Activated CD4-positive, alpha-beta T cell treated with anti-CD3 and anti-CD28 coated beads, Interleukin-2, amount 10 ng/mL, durations not matched to agents 7 days and 5 days (primary cell): Measurements from ENCODE around the gene NCKAP5. TPM values are rescaled to one million over a fixed set of nuclear protein-coding genes. Genes with fewer than 3 reads are reported as not detected.

ENCODE experiments used
- CTCF ChIA-PET: fragments of 350-600 bp; sonication (Branson Sonifier 250); formaldehyde crosslinking; loops from one replicate; lab custom pipeline; 2021; ENCODE audit warnings: antibody characterized with exemption; lab: Charles Lee
- POLR2A ChIA-PET: fragments of 350-600 bp; sonication (Branson Sonifier 250); formaldehyde crosslinking; loops from one replicate; lab custom pipeline; 2021; ENCODE audit warnings: antibody characterized with exemption; lab: Charles Lee
- DNase-seq: peaks from one replicate; pipeline ENCODE4 v3.0.0-alpha.2; 2020
- H3K27ac Mint-ChIP-seq: one replicate; pipeline ENCODE4 v1.8.0; 2021; ENCODE audit warnings: mild to moderate bottlenecking, moderate library complexity, mixed read lengths
- H3K27me3 Mint-ChIP-seq: one replicate; pipeline ENCODE4 v1.8.0; 2021; ENCODE audit warnings: mixed read lengths
- H3K36me3 Mint-ChIP-seq: one replicate; pipeline ENCODE4 v1.8.0; 2021; ENCODE audit warnings: low read depth, mixed read lengths
- H3K4me1 Mint-ChIP-seq: one replicate; pipeline ENCODE4 v1.8.0; 2021; ENCODE audit warnings: mixed read lengths
- H3K4me3 Mint-ChIP-seq: one replicate; pipeline ENCODE4 v1.8.0; 2021; ENCODE audit warnings: mild to moderate bottlenecking, moderate library complexity, mixed read lengths
- H3K9me3 Mint-ChIP-seq: one replicate; pipeline ENCODE4 v1.8.0; 2021; ENCODE audit warnings: mixed read lengths
- total RNA-seq, 2 experiments: library from RNA; stranded (reverse); gene quantifications; one replicate each; pipeline ENCODE4 v1.2.3, GENCODE V29; 2021

The NCKAP5 gene
- total RNA-seq = not detected

DNA sequence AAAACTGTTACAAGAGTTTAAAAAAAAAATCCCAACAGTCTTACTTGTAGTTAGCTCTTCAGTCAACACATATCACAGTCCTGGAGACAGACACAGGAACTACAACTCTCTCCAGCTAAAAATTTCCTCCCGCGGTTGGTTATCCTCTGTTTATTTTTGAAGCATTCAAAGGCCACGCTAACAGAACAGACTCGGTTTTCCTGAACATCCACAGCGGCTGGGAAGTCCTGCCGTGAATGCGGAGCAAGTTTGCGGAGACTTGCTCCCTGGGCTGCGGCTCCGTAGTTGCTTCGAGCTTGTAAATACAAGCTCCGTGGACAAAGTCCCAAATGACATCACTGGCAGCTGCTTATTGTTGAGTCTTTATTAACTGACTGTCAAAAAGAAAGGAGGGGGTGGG, at the start of gene NCKAP5:
NCKAP5 (minus strand) TSS at position 292 of the 400 bp plus-strand sequence. CDS start 50,937 bp downstream, outside the sequence.
- Mint-ChIP-seq H3K4me1 (no peaks in the 10 kb centered on the region), H3K27ac (no peak within 1 kb of the TSS), H3K4me3 (no peak within 1 kb of the TSS), H3K27me3 (peaks cover 24% of the 10 kb centered on the region), H3K9me3 (no peaks in the 10 kb centered on the region), H3K36me3 (no peaks in the 10 kb centered on the region)
- DNase-seq = no peak
- ChIA-PET POLR2A (no interaction called here), CTCF (no interaction called here)

DNA sequence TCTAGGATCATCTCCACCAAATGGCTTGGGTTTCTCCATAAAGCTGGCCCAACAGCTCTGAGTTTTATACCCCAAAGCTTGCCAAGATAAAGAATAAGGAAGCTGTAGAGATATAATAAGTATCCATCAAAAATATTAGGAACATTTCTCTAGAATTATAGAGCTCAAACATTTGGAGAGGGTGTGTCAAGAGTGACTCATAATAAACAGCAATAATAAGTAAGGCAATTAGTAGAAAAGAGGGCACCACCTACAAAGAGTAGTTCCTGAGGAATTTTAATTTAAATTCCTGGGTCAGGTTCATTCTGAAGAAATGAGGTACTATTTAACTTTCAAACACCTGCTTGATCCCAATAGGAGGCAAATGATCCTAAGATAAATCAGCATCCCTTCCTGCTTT, 41.4 kb upstream of the NCKAP5 start:
- no peak overlapping the region for H3K4me3 Mint-ChIP-seq
- no peaks in the 10 kb centered on the region for H3K9me3 Mint-ChIP-seq
- no peaks in the 10 kb centered on the region for H3K4me1 Mint-ChIP-seq
- no peak for DNase-seq
- no peaks in the 10 kb centered on the region for H3K27me3 Mint-ChIP-seq
- ChIA-PET POLR2A (no interaction called here), CTCF (no interaction called here)
- H3K27ac Mint-ChIP-seq = no peak overlapping the region
- H3K36me3 Mint-ChIP-seq = no peaks in the 10 kb centered on the region

DNA sequence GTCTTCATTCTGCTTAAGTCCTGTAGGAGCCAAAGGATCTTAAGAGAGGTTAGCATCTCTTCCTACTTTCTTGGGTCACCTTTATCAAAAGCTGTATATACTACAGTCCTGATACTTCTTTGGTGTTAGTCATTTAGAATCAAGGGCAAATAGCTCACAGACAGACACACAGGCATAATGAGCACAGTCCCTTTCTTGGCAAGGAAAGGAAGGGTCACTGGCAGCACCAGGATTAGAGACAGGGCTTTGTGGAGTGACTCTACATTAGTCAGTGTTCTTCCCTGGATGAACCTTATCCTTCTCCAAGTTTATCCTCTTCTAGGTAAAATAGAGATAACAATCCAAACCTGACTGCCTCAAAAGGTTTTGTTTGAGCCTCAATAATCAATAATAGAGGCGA, 40.0 kb upstream of the NCKAP5 start:
- no peaks in the 10 kb centered on the region for H3K9me3 Mint-ChIP-seq
- no peak overlapping the region for H3K4me3 Mint-ChIP-seq
- H3K4me1 Mint-ChIP-seq = no peaks in the 10 kb centered on the region
- no peaks in the 10 kb centered on the region for H3K36me3 Mint-ChIP-seq
- no peak overlapping the region for H3K27ac Mint-ChIP-seq
- ChIA-PET CTCF (no interaction called here), POLR2A (no interaction called here)
- DNase-seq = no peak
- no peaks in the 10 kb centered on the region for H3K27me3 Mint-ChIP-seq

DNA sequence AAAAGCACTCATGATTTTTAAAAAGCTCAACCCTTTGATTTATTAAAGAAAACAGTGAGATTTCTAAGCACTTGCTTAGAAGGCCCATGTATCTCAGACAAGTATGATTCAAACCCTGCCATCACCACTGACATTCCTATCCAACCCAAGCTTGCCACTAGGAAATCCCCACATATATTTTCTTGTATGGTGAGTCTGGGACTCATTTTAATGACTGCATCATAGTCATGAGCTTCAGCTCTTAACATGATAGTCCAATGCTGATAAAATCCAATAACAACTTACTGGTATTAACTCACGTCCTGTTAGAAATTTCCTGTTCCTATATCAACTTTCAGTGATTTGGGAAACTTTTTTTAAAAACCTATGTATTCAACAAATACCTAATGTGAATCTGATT, 39.4 kb upstream of the NCKAP5 start:
- POLR2A ChIA-PET = no interaction called here
- Mint-ChIP-seq H3K9me3 (no peaks in the 10 kb centered on the region), H3K4me1 (no peaks in the 10 kb centered on the region), H3K27me3 (no peaks in the 10 kb centered on the region), H3K4me3 (no peak overlapping the region), H3K27ac (no peak overlapping the region), H3K36me3 (no peaks in the 10 kb centered on the region)
- CTCF ChIA-PET = no interaction called here
- no peak for DNase-seq

DNA sequence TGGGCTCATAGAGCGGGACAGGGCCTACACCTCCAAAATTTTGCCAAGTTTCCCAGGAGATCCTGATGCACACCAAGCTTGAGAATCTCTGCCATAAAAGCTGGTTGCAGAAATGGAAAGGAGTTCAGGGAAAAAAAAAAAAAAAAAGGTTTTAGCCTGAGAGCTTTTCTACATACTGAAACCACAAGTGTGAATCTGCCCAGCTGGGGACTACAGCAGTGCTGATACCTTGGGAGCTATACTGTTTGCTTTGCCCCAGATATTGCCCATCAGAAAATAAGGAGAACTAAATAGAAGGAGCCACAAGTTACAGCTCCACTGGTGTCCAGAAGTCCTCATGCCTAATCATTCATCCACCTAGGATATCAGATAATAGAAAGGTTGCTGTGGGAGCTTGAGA, 38.4 kb upstream of the NCKAP5 start:
- CTCF ChIA-PET = no interaction called here
- H3K36me3 Mint-ChIP-seq = no peaks in the 10 kb centered on the region
- no peaks in the 10 kb centered on the region for H3K27me3 Mint-ChIP-seq
- H3K9me3 Mint-ChIP-seq = no peaks in the 10 kb centered on the region
- POLR2A ChIA-PET = no interaction called here
- DNase-seq = no peak
- no peak overlapping the region for H3K4me3 Mint-ChIP-seq
- H3K27ac Mint-ChIP-seq = no peak overlapping the region
- no peaks in the 10 kb centered on the region for H3K4me1 Mint-ChIP-seq

DNA sequence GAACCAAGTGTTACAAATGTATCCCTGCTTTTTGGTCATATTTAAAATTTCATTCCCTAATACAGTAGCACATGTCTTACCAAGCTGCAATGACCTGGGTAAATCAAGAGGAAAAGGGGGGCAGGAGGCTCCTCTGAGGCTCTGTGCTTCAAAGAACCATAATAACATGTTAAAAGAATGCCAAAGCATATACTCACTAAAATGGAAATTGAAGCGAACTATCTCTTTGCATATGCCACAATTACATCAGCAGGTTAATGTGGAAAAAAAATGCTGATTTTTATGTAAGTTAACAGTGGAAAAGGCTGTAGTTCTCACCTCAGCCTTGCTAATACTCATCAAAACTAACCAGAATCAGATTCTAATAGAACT, 37.5 kb upstream of the NCKAP5 start:
- H3K36me3 Mint-ChIP-seq = no peaks in the 10 kb centered on the region
- no peak for DNase-seq
- H3K4me3 Mint-ChIP-seq = no peak overlapping the region
- H3K27me3 Mint-ChIP-seq = no peaks in the 10 kb centered on the region
- H3K4me1 Mint-ChIP-seq = no peaks in the 10 kb centered on the region
- no peaks in the 10 kb centered on the region for H3K9me3 Mint-ChIP-seq
- ChIA-PET POLR2A (no interaction called here), CTCF (no interaction called here)
- H3K27ac Mint-ChIP-seq = no peak overlapping the region

DNA sequence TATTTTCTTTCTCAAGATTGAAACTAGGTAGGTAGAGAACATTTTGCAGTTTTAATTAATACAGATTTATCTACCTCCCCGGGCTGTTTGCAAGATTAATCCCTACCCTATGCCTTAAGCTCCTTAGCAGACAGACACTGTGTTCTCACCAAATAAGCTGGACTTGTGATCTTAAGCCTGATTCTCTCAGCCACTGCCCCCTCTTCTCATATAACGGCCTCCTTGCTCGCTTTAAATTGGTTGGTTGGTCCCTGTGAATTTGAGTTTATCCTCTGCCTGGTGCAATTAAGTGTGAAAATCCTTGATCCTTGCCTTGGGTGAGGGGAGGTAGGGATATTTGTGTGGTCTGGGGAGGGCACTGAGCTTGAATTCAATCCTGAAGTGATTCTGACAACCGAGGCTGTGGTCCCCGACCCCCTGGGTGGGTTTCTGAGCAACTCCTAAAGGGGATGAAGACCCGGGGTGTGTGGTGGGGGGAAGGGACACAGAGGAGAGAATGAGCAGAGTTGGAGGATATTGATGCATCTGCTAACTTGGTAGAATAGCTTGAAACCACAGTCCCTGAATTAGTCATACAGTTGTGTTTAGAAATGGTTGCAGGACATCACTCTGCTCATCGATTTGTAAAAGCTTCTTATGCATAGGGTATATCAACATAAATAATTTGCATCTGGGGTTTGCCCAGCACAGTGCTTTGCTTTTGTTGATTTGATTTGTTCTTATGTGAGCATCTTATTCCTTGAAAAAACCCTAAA, 36.9 kb upstream of the NCKAP5 start:
- H3K9me3 Mint-ChIP-seq = no peaks in the 10 kb centered on the region
- no peaks in the 10 kb centered on the region for H3K27me3 Mint-ChIP-seq
- H3K4me1 Mint-ChIP-seq = no peaks in the 10 kb centered on the region

DNA sequence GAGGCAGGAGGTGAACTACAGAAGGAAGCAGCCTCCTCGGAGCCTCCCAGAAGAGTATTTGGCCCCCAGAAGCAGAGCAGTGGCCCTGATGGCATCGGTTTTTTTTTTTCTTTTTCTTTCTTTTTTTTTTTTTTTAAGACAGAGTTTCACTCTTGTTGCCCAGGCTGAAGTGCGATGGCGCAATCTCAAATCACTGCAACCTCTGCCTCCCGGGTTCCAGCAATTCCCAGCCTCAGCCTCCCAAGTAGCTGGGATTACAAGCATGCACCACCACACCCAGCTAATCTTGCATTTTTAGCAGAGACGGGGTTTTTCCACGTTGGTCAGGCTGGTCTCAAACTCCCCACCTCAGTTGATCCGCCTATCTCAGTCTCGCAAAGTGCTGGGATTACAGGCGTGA, 34.8 kb upstream of the NCKAP5 start:
- DNase-seq = no peak
- no peak overlapping the region for H3K4me3 Mint-ChIP-seq
- H3K27me3 Mint-ChIP-seq = no peaks in the 10 kb centered on the region
- H3K36me3 Mint-ChIP-seq = no peaks in the 10 kb centered on the region
- H3K27ac Mint-ChIP-seq = no peak overlapping the region
- CTCF ChIA-PET = no interaction called here
- H3K9me3 Mint-ChIP-seq = no peaks in the 10 kb centered on the region
- H3K4me1 Mint-ChIP-seq = no peaks in the 10 kb centered on the region
- POLR2A ChIA-PET = no interaction called here

More for the DNA sequence above, 36.9 kb upstream of the NCKAP5 start:
- ChIA-PET POLR2A (no interaction called here), CTCF (no interaction called here)
- Mint-ChIP-seq H3K27ac (no peak overlapping the region), H3K4me3 (no peak overlapping the region), H3K36me3 (no peaks in the 10 kb centered on the region)
- no peak for DNase-seq

DNA sequence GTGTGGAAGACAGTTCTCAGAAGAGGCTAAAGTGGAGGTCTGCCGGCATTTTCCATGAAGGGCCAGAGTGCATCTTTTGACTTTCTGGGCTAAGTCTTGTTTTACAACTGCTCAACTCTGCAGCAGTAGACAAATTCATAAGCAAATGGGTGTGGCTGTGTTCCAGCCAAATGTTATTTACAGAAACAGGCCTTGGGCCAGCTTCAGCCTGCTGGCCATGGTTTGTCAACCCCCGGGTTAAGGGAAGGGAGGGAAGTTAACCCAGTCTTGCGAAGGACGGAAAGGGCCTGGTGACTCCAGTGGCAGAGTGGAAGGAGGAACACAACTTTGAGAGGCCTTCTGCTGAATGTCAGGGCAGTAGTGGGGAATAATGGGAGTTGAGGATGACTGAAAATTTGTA, 34.3 kb upstream of the NCKAP5 start:
- Mint-ChIP-seq H3K4me3 (no peak overlapping the region), H3K9me3 (no peaks in the 10 kb centered on the region), H3K27me3 (no peaks in the 10 kb centered on the region), H3K36me3 (no peaks in the 10 kb centered on the region), H3K4me1 (no peaks in the 10 kb centered on the region), H3K27ac (no peak overlapping the region)
- ChIA-PET POLR2A (no interaction called here), CTCF (no interaction called here)
- DNase-seq = no peak

DNA sequence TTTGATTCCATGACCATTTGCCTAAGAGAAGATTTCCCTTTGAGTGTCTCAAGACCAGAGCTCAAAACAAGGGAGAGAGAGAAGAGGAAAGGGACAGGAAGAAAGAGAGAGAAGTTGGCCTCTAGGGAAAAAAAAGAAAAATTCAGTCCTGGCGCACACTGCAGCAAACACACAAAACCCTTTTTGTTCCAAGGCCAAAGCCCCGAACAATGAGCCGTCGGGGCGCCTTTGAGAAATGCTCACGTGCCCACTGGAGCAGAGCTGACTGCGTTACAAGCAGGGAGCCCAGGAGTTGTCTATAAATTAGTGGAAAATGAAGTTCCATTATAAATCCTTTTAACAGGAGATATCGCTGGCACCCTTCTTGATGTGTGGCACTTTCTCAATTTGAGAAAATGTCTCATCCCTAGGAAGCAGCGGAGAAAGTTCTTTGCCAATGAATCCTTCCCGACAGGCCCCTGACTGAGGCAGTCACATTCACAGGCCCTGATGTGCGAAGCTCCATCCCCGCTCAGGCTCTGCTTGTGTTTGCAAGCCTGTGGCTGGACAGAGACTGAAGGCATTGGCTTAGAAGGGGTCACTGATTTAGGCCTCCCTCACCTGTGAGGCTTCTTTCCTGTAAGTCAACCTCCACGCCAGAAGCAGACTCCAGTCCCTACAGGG, 32.1 kb upstream of the NCKAP5 start:
- no peaks in the 10 kb centered on the region for H3K36me3 Mint-ChIP-seq
- no peak overlapping the region for H3K4me3 Mint-ChIP-seq
- POLR2A ChIA-PET = no interaction called here
- H3K27ac Mint-ChIP-seq = no peak overlapping the region
- CTCF ChIA-PET = no interaction called here
- H3K4me1 Mint-ChIP-seq = no peaks in the 10 kb centered on the region
- H3K9me3 Mint-ChIP-seq = no peaks in the 10 kb centered on the region
- no peaks in the 10 kb centered on the region for H3K27me3 Mint-ChIP-seq
- DNase-seq = no peak

DNA sequence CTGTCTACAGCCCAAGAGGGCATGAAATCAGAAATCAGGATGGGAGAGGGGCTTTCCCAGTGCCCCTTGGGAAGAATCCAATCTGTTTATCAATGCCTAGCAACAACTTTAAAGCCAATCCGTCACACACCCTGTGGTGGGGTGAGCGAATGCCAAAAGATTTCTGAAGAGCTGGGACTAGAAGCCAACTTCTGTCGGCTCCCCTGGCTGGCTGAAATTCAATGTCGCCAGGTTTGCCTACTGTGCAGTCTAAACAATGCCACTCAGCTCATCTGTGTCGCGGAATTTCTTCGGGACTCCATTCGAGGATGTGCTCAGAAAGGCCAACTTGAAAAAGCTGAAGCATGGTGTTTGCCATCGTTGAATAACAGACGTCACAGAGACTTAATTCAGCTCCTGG, 31.5 kb upstream of the NCKAP5 start:
- CTCF ChIA-PET = no interaction called here
- Mint-ChIP-seq H3K4me3 (no peak overlapping the region), H3K9me3 (no peaks in the 10 kb centered on the region), H3K27me3 (no peaks in the 10 kb centered on the region), H3K27ac (no peak overlapping the region), H3K4me1 (no peaks in the 10 kb centered on the region), H3K36me3 (no peaks in the 10 kb centered on the region)
- POLR2A ChIA-PET = no interaction called here
- no peak for DNase-seq

DNA sequence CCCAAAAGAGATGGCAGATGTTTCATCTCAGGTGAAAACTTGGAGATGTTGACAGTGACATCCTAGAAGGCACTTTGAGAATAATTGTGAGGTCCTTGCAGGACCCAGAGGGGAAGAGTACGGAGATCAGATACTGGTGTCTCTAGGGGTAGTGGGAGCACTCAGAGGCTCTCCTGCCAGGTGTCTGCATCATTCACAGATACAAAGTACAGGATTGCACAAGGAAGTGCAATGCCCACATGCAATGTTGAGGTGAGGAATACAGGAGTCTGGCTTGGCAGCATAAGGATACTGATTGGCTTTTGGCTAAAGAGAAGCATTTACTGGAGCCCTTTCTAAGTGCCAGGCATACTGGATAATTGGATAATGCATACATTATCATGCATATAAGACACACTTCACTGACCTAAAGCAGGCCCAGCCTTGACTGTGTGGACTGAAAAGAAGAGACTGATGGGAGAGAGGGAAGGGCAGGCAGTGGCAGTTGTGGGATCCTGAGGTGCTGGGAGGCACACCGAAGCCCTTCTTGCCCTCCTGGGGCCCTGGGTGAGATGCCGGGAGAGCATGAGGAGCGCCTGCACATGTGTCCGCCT, 31.0 kb upstream of the NCKAP5 start:
- Mint-ChIP-seq H3K9me3 (no peaks in the 10 kb centered on the region), H3K27me3 (no peaks in the 10 kb centered on the region), H3K4me3 (no peak overlapping the region), H3K36me3 (no peaks in the 10 kb centered on the region), H3K27ac (no peak overlapping the region), H3K4me1 (no peaks in the 10 kb centered on the region)
- ChIA-PET CTCF (no interaction called here), POLR2A (no interaction called here)
- DNase-seq = no peak

DNA sequence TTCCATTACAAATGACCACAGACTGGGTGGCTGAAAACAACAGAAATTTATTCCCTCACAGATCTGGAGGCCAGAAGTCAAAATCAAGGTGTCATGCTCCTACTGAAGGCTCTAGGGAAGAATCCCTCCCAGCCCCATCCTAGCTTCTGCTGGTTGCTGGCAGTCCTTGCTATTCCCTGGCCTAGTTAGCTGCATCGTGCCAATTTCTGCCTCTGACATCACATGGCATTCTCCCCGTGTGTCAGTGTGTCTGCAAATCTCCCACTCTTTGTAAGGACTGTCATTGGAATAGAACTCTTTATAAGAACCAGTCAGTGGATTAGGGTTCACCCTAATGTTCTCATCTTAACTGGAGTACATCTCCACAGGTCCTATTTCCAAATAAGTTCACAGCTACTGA, 30.5 kb upstream of the NCKAP5 start:
- H3K4me1 Mint-ChIP-seq = no peaks in the 10 kb centered on the region
- H3K27me3 Mint-ChIP-seq = no peaks in the 10 kb centered on the region
- H3K36me3 Mint-ChIP-seq = no peaks in the 10 kb centered on the region
- POLR2A ChIA-PET = no interaction called here
- no peak overlapping the region for H3K4me3 Mint-ChIP-seq
- H3K27ac Mint-ChIP-seq = no peak overlapping the region
- H3K9me3 Mint-ChIP-seq = no peaks in the 10 kb centered on the region
- DNase-seq = no peak
- CTCF ChIA-PET = no interaction called here
